SW 1271 (cell line): Measurements from ENCODE around the gene FBXO15.

Experiments used
- DNase-seq, 2 experiments: peaks; one replicate each; lab custom pipeline; 2025; lab: John Stamatoyannopoulos, UW

FBXO15 gene

GRCh38 chr18:74113711-74114110 is 33.9 kb downstream of the FBXO15 start:
- no peak for DNase-seq

- no peak for DNase-seq
These were observed 36.7 kb downstream of the FBXO15 start for GRCh38 chr18:74110976-74111375.

GRCh38 chr18:74110149-74110548 is 37.5 kb downstream of the FBXO15 start:
- no peak for DNase-seq

GRCh38 chr18:74108460-74108859 is 39.2 kb downstream of the FBXO15 start:
- DNase-seq, result no peak

GRCh38 chr18:74097803-74098202 is 49.8 kb downstream of the FBXO15 start:
- DNase-seq, result no peak

- no peak for DNase-seq
These were observed 54.7 kb downstream of the FBXO15 start for GRCh38 chr18:74092922-74093321.

- no peak for DNase-seq
These were observed 63.3 kb downstream of the FBXO15 start for GRCh38 chr18:74084184-74084855.

GRCh38 chr18:74083557-74083952 is 64.1 kb downstream of the FBXO15 start:
- no peak for DNase-seq

- DNase-seq, result no peak
These were observed 64.7 kb downstream of the FBXO15 start for GRCh38 chr18:74082742-74083556.

GRCh38 chr18:74081966-74082741 is 65.5 kb downstream of the FBXO15 start:
- DNase-seq, result peak in 1 of 2 experiments; percentile 26

GRCh38 chr18:74078257-74078656 is 69.4 kb downstream of the FBXO15 start:
- no peak for DNase-seq

GRCh38 chr18:74074668-74075564 is 72.7 kb downstream of the FBXO15 start:
- no peak for DNase-seq

- DNase-seq, result no peak
These were observed 73.5 kb downstream of the FBXO15 start for GRCh38 chr18:74073957-74074667.

- DNase-seq, result no peak
These were observed 78.2 kb downstream of the FBXO15 start for GRCh38 chr18:74069178-74070050.

GRCh38 chr18:74068296-74068695 is 79.3 kb downstream of the FBXO15 start:
- DNase-seq, result no peak

- DNase-seq, result no peak
These were observed 81.6 kb downstream of the FBXO15 start for GRCh38 chr18:74066018-74066417.

GRCh38 chr18:74065366-74065765 is 82.3 kb downstream of the FBXO15 start:
- no peak for DNase-seq

- DNase-seq, result no peak
These were observed 83.1 kb downstream of the FBXO15 start for GRCh38 chr18:74064510-74064909.

- no peak for DNase-seq
These were observed 84.1 kb downstream of the FBXO15 start for GRCh38 chr18:74063557-74063956.

- no peak for DNase-seq
These were observed 84.6 kb downstream of the FBXO15 start for GRCh38 chr18:74063023-74063422.
